ENCODE data around the gene ELL2. TPM values are rescaled to one million over a fixed set of nuclear protein-coding genes. Genes with fewer than 3 reads are reported as not detected.
"Not testable (repeated sequence)": the region's sequence is repeated elsewhere in the genome, so short reads cannot be mapped to it uniquely, and the experiment has no call there.

The ELL2 gene
- polyA plus RNA-seq, 3 donors: 3.1 to 8.1 (median 5.8) TPM

- no peak overlapping the region for H3K4me2 ChIP-seq (replicated peaks; ENCODE audit: extremely low read depth, low read length, poor library complexity, severe bottlenecking)
- Mint-ChIP-seq H3K27me3 (ENCODE audit: low read depth in 3 of 3) (peaks cover 0 to 3% (median 0%) of the 10 kb centered on the region in 3 donors), H3K36me3 (peaks cover 16% of the 10 kb centered on the region in 2 donors), H3K4me3 (no peak overlapping the region), H3K4me1 (peaks cover 34% of the 10 kb centered on the region), H3K9me3 (no peaks in the 10 kb centered on the region), H3K27ac (peak overlapping the region in 3 of 7 donors; percentile 0 to 38 (median 0))
- H3K4me3 ChIP-seq (replicated peaks in 1 of 3; ENCODE audit: low read depth in 2 of 3, low read length in 3 of 3): no peak overlapping the region
- H2AFZ ChIP-seq (ENCODE audit: insufficient read depth, low read depth, low read length, poor library complexity, severe bottlenecking): no peak overlapping the region
- TF ChIP-seq CTCF (IDR thresholded peaks at IDR 0.05): no peak
- peak in 1 of 3 donors; percentile 34 for DNase-seq
- no peak overlapping the region for H3K27ac ChIP-seq (ENCODE audit: low read depth in 1 of 2, low read length in 2 of 2)
- no peak overlapping the region for H3K9ac ChIP-seq (ENCODE audit: insufficient read depth, low read length, poor library complexity, severe bottlenecking)
- H3K79me2 ChIP-seq (ENCODE audit: insufficient read depth, low read length): no peaks in the 10 kb centered on the region
- H3K9me3 ChIP-seq (replicated peaks in 1 of 2; ENCODE audit: control insufficient read depth in 1 of 2, insufficient read depth in 1 of 2, low read length in 2 of 2): no peaks in the 10 kb centered on the region
- no peaks in the 10 kb centered on the region for H3K27me3 ChIP-seq (ENCODE audit: control insufficient read depth in 2 of 2, insufficient read depth in 2 of 2, low read length in 2 of 2)
- H4K20me1 ChIP-seq (ENCODE audit: insufficient read depth, low read length): peaks cover 14% of the 10 kb centered on the region
- intact Hi-C loops (cut with micrococcal nuclease): no loop called here
- 76% methylated on average over 6 of the region's 6 CpGs for WGBS (ENCODE audit: insufficient coverage)
- H3K36me3 ChIP-seq (replicated peaks in 1 of 2; ENCODE audit: control insufficient read depth in 1 of 2, insufficient read depth in 2 of 2, low read length in 2 of 2): peaks cover 0 to 3% of the 10 kb centered on the region in 2 donors
- peaks cover 29 to 30% of the 10 kb centered on the region in 2 donors for H3K4me1 ChIP-seq (ENCODE audit: control insufficient read depth in 1 of 2, insufficient read depth in 2 of 2, low read length in 2 of 2)
Measured at GRCh38 chr5:95927927-95928723, 33.5 kb downstream of the ELL2 start.

- H3K4me3 Mint-ChIP-seq; DNase-seq; H3K9me3 Mint-ChIP-seq; H3K36me3 ChIP-seq (replicated peaks in 1 of 2; ENCODE audit: control insufficient read depth in 1 of 2, insufficient read depth in 2 of 2, low read length in 2 of 2); H3K27me3 ChIP-seq (ENCODE audit: control insufficient read depth in 2 of 2, insufficient read depth in 2 of 2, low read length in 2 of 2); H3K27ac ChIP-seq (ENCODE audit: low read depth in 1 of 2, low read length in 2 of 2); H3K79me2 ChIP-seq (ENCODE audit: insufficient read depth, low read length); H3K4me3 ChIP-seq (replicated peaks in 1 of 3; ENCODE audit: low read depth in 2 of 3, low read length in 3 of 3); H3K9ac ChIP-seq (ENCODE audit: insufficient read depth, low read length, poor library complexity, severe bottlenecking); H2AFZ ChIP-seq (ENCODE audit: insufficient read depth, low read depth, low read length, poor library complexity, severe bottlenecking); H3K9me3 ChIP-seq (replicated peaks in 1 of 2; ENCODE audit: control insufficient read depth in 1 of 2, insufficient read depth in 1 of 2, low read length in 2 of 2); H3K4me2 ChIP-seq (replicated peaks; ENCODE audit: extremely low read depth, low read length, poor library complexity, severe bottlenecking); H3K27me3 Mint-ChIP-seq (ENCODE audit: low read depth in 3 of 3); intact Hi-C loops (cut with micrococcal nuclease): not testable (repeated sequence)
- Histone ChIP-seq H3K4me1 (ENCODE audit: control insufficient read depth in 1 of 2, insufficient read depth in 2 of 2, low read length in 2 of 2) (peaks cover 30 to 35% of the 10 kb centered on the region in 2 donors), H4K20me1 (ENCODE audit: insufficient read depth, low read length) (peaks cover 15% of the 10 kb centered on the region)
- Mint-ChIP-seq H3K27ac (peak overlapping the region in 1 of 7 donors; percentile 62), H3K36me3 (peaks cover 16 to 19% of the 10 kb centered on the region in 2 donors), H3K4me1 (peaks cover 40% of the 10 kb centered on the region)
- WGBS (ENCODE audit: insufficient coverage): no CpG with 5 or more reads among the region's 13 CpGs
Measured at GRCh38 chr5:95927300-95927699, 34.4 kb downstream of the ELL2 start.
